HCEC 1CT (cell line): ENCODE data around the gene GYPC.
"Not testable (repeated sequence)": the region's sequence is repeated elsewhere in the genome, so short reads cannot be mapped to it uniquely, and the experiment has no call there.

ENCODE experiments used
- DNase-seq: peaks from one replicate; pipeline ENCODE4 v3.0.0-alpha.2; 2017

GYPC gene

DNA sequence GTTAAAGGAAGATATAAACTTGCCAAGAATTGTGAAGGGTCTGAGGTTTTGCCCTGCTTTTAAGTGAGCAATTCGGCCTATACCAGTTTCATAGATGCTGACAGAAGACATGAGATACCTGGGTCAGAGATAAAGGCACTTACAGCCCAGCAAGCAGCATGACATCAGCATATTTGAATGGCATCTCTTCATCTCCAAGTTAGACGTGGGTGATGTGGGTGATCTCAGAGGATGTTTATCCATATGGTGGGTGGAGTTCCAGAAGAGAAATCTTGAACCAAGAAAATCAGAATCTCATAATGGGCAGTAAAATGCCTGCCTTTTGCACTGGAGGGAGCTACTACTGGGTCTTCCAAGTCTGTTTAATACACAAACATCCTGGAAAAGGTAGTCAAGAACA lies 44.7 kb downstream of the GYPC start:
- no peak for DNase-seq

DNA sequence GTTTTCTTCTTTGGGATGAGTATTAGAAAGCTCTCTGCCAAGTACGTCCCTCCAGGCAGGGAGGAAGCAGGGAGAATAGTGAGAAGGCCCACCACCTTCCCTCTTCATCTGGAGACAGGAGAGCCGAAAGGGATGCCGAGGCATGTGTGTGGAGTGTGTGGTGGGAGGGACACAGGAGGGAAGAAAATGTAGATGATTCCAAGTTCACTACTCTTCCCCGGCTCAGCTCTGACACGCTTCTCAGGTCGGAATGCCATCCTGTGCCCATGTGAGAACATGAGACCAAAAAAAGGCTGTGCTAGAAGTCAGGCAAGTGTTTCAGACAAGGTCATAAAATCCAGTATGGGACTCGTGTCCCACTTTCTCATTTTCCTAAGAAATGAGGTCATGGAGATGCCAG lies 47.4 kb downstream of the GYPC start:
- DNase-seq = no peak

DNA sequence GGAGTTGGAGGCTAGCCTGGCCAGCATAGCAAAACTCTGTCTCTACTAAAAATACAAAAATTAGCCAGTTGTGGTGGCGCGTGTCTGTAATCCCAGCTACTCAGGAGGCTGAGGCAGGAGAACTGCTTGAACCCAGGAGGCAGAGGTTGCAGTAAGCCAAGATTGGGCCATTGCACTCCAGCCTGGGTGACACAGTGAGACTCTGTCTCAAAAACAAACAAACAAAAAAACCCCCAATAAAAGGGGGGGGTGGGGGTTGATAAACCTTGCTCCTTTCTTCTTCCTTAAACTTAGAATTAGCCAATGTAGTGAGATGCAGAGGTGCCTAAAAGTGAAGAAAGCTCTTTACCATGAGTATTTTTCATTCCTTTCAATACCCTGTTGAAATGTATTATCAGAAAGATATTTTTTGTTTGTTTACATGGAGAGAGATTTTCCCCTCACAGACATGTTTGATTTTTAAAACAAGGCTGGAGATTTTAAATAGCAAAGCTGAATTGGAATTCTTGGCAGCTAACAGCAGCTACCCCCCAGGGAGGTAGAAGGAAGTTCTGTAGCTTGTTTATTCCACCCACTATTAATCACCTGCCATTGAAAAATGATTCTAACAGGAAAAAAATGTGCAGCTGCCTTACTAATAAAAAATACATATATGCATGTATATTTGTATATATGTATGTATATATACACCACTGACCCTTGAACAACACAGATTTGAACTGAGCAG lies 48.6 kb downstream of the GYPC start:
- DNase-seq = peak; percentile 1

DNA sequence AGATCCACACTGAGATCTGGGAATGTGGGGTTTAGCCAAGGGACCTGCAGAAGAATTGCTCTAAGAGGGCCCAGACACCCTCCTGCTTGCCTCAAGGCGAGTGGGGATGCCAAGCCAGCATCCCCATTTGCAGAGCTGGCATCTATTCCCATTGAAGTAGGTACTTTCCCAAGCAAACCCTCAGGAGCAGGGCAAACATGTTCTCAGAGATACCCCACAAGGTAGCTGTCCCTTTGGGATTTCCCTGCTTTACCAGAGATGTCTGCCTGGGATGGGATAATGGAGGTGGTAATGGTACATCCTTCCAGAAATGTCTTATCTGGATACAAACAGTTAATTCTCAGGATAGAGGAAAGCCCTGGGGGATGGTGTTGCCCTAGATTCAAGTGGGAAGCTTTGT lies 51.2 kb downstream of the GYPC start:
- no peak for DNase-seq

DNA sequence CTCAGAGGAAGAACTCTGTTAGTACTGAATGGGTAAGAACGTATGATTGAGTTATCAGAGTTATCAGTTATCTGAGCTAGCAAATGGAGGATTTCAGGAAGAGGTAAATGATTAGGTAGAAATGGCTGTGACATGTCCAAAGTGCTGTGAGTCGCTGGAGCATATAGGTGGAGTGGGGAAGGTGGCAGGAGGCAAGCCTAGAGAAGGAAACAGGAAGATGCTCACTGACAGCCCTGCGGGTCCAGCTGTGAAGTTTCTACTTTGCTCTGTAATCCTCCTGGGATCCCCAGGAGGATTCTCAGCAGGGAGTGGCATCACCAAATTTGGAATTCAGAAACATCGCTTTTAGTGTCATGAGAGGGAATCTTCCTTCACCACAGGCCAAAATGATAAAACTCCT lies 52.0 kb downstream of the GYPC start:
- no peak for DNase-seq

DNA sequence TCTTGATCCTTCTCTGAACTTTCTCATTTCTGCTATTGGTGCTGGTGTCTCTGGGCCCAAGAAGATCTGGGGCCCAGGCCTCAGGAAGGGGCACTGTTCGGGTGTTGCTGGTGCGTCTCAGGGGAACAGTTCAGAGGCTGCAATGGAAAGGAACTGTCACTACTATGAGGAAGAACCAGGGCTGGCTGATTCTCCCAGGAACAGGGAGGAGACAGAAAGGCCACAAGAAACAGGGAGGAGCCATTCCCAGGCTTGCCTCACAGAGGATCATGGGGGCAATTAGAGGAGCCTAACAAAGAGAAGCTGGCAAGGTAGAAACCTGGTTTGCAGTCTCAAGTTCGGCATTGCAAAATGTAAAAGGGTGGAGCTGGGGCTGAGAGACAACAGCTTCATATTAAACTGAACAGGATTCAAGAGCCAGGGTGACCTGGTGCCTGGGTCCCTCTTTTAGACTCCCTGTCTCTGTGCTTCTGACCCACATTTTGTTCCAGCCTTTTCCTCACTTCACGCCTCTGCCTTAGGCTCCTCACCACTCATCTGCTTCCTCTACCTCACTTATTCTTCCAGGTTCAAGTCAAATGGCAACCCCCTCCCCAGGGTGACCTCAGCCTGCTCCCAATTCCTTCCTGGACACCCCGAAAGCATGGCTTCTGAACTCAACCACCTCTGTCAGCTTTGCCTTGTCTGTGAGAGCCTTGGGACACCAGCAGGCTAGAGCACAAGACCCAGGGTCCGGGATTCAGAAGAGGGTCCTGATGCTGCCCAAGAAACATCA lies 58.4 kb downstream of the GYPC start:
- DNase-seq = no peak

DNA sequence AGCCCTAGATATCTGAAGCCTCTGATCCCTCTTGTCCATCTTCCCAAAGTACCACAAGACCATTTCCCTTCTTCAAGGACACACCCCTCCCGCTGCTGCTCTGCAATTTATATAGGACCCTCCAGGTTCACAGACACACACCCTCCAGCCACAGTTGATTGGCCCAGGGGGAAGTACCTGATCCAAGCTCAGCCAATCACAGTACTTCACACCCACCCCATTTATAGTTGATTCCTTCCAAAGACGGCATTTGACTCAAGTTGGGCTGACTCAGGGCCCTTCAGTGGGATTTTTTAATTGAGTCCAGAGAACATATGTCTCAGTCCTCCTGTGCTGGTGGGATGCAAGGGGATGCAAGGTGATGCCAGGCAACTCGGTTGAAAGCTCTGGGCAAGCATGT lies 59.2 kb downstream of the GYPC start:
- no peak for DNase-seq

DNA sequence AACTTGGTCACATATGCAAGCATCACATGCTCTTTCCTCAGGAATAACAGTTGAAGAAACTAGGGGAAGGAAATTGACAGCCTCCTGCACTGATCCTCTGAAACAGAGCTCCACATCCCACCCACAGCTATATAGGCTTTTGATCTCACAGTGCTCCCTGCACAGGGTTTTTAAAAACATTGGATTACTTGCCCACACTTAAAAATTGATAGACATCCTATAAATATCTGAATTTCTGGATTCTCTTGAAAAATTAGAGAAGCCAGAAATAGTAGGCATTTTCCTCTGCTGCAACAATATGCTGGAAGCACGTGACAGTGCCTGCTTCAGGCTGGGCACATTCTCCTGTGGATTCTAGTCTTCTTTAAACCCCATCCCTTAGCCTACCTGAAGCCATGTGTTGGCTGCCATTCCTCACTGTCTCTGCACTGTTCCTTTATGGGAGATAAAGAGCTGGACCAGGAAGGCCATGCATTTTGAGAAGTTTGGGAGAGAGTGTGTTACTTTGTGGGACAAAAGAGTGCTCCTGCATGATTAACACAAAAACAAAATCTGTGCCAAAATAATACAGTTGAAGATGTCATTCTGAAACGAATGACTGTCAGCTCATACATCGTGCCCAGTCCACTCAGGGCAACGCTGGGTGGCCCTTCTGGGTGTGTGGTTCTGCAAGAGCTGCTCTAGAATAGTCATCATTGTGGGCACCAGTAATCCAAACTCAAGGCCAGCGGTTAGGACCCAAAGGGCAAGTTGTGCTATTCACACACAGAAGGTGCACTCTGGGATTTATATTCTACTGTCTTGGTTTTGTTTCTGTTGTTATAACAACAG lies 59.8 kb downstream of the GYPC start:
- DNase-seq = no peak

DNA sequence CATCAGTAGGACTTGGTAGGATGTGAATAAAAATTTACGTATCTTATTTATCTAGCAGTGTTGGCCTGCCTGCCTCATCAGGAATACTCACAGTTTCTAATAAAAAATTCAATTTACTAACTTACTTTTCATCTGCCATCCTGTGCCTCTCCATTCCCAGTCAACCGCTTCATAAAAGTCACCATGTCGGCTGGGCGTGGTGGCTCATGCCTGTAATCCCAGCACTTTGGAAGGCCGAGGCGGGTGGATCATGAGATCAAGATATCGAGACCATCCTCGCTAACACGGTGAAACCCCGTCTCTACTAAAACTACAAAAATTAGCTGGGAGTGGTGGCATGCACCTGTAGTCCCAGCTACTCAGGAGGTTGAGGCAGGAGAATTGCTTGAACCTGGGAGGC lies 61.3 kb downstream of the GYPC start:
- DNase-seq = not testable (repeated sequence)

DNA sequence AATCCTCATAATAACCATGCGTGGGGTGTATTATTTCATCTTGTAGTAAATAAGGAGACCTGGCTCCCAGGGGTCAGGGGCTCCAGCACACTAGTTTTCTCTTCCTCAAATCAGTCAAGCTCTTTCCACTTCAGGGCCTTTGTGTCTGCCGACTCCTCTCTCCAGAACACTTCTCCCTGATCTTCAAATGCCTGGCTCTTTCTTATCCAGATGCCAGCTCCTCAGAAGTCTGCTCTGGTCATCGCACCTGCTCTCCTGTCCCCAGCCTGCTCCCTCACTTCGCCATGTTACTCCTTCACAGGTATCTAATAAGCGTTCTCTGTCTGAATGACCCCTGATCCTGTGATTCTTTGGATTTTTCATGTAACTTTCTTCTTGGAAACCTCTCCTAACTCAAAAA lies 62.0 kb downstream of the GYPC start:
- no peak for DNase-seq

DNA sequence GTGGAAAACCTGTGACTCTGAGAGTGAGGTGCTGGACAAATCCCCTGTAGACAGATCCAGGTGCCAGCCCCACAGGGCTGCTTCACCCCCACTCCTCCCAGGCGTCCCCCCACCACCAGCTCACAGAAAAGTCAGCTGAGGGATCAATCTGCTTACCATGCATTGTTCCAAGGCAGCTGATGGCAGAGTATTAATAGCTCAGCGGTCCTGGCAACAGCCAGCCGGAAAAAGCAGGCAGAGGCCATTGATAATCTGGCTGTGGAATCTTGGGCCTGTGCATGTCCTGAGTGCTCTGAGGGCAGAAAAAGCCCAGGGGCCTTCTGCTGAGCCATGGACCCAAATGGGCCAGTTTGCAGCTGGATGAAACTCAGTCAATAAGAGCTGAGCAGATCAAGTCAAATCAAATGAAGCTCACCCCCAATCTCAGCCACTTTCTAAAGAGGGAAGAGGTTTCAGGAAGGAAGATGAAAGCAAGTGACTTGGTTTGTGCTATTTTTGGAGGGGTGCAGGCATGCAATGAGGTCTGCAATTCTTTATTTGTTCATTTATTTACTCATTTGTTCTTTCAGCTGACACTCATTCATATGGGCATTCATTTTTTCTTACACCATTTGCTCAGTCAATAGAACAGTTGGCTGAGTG lies 63.4 kb downstream of the GYPC start:
- DNase-seq = no peak

DNA sequence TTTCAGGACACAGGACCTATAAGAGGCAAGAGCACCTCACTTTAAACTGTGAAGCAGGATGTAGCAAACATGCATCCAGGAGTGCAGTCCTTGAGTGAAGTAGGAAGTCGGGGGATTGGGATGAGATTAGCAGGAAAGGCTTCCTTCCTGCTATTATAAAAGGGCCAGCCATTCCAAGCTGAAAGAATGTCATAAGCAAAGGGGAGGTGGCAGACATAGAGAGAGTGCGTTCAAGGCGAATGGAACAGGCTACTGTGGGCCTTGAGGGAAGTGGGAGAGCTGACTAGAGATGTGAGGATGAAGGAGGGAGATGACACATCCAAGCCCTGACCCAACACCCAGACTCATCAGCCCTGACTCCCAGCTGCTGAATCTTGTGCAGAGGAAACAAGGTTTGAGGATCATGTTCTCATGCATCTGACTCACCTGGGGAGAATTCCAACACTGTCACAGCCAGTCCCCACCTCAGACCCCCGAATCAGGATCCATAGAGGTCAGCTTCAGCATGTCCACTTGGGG lies 63.9 kb downstream of the GYPC start:
- peak; percentile 51 for DNase-seq

DNA sequence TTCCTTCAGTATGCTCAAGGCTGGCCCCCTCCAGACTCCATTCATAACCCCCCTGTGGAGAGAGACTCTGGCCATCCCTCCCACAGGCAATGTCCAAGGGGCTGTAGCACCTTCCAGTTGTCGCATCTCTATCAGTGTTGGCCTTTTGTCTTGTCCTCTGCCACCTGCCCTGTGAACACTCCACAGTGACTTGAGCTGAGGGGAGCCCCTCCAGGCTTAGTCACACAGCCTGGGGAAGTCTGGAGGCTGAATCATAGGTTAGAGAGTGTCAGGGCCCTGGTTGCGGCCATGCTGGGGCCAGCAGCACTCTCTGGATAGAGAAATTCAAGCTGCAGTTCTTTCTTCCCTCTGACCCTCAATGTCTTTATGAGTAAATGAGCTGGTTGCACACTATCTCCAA lies 64.7 kb downstream of the GYPC start:
- peak; percentile 48 for DNase-seq

DNA sequence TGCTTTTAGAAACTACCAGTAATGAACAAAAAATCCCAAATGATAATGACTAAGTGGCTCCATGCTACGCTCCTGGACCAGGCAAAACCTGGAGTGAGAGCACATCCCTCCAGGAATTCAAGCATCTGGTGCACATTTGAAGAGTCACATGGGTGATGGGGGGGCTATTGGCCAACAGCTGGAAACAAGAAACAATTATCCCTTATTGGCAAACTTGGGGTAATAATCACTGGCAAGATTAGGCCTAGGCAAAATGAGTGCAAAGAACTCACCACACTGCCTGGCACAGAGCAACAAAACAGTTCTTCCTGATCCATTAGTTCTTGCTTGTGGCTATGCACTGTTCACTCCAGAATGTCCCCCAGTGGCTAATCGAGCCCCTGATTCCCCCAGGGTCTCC lies 66.1 kb downstream of the GYPC start:
- DNase-seq = no peak

DNA sequence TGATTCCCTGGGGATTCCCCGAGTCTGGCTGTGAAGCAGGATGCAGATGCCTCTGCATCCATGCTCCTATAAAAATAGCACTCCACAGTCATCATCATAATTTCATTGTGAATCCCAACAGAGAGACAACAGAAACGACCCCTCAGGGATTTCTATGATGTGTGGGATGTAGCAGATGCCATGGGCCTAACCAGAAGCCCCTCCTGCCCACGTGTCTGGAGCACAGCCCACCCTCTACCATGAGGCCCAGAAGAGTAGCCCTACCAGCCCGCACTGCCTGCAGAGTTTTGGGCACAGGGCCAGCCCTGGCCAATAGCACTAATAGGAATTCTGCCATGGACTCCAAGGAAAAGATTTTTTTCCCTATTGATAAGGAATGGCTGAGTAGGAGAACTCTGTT lies 66.6 kb downstream of the GYPC start:
- no peak for DNase-seq

DNA sequence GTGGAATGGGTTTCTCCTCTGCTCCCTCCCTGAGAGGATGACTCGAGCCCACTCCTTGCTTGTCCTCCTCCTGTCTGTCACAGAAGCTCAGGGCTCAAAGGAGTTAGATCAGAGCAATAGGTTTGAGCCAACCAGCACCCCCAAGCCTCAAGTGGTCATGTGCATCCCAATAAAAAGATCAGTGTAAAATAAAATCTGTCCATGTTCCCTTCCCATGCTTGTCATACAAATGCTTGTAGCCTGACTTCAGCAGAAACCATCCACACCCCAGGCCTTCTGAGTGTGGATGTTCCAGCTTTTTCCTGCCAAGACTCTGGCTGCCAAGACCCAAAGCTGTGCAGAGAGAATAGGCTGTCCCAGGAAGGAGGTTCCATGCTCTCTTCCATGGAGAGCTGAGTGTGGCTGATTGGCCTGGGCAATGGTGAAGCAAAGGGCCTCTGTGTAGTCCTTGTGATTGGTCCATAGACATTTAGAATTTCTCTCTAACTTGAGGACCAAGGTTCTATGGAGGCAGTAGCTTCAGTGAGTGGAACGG lies 67.4 kb downstream of the GYPC start:
- DNase-seq = no peak

DNA sequence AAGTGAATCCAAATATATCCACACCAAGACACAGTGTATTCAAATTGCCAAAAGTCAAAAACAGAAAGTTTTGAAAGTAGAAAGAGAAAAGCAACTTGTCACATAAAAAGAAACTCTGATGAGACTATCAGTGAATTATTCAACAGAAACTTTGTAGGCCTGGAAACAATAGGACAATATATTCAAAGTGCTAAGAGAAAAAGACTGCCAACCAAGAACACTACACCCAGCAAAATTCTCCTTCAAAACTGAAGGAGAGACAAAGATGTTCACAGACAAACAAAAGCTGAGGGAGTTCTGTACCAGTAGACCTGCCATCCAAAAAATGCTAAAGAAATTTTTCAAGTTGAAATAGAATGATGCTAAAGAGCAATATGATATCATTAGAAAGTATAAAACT lies 69.6 kb downstream of the GYPC start:
- no peak for DNase-seq

DNA sequence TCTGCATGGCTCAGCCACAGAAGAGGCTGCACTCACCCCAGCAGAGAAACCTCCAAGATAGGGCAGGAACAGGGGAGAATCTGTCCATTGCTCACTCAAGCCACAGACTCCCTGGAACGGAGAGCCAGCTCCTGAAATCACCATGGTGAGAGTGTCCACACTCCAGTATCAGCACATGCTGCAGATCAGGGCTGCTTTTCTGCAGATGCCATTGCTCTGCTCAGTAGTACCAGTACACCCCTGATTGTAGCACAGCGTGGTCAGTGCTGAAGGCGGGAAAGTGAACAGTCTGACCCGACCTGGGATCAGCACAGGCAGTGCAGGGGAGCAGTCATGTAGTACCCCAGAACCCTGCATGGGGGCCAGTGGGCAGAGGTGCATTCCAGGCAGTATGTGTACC lies 73.9 kb downstream of the GYPC start:
- no peak for DNase-seq

DNA sequence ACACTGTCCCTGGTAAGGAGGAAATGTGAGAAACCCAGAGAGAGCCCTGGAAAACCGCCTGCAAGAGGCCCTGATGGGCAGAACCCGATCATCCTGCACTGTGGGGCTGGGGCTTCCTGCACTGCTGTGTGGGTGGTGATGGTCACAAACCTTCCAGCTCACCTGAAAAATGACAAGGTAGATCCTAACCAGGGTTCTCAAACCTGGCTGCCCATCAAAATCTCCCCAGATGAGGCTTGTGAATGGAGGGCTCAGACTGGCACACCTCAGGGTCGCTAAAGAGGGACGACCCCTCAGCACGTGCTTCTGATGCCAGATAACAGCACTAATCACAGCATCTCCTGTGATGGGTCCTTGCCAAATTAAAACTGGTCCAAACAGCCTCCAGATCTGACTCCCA lies 74.7 kb downstream of the GYPC start:
- DNase-seq = no peak

DNA sequence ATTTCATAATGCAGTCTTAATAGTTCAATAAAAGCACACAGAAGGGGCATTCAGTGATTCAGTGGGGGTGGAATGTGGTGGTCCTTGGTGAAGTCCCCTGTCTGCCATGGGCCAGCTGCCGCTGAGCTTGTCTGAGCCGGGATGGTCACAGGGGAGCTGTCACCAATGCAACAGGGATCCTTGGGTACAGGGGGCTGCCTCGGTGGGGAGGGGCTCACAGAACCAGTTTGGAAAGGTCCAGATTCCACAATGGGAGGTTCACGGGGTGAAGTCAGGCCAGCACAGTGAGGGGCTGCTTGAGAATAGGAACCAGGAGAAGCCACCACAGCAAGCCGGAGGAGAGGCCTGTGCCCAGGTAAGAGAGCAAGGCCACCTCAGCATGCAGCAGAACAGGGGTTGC lies 75.4 kb downstream of the GYPC start:
- DNase-seq = no peak

DNA sequence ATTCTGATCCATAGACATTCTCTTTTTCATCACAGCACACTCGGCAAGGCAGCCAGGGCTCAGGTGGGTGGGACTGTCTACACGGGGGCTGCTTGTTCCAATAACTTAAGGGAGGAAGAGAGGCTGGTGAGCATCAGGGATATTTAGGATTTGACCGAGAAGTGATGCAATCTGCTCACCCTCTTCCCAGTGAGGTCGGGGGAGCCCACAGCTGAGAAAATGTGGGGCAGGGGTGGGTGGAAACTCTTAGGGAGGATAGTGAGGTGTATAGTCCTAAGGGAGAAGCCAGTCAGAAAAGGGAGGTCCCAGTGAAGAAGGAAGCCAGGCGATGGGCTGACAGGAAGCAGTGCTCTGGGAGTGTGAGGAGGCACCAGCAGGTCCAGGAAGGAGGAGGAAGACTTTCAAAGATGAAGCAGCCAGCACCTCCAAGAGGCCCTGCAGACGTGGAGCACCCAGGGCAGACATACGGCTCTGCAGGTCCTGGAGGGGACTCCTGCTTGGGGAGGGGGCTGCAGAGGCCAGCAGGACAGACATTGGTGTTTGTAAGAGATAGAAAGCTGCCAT lies 76.8 kb downstream of the GYPC start:
- DNase-seq = no peak

DNA sequence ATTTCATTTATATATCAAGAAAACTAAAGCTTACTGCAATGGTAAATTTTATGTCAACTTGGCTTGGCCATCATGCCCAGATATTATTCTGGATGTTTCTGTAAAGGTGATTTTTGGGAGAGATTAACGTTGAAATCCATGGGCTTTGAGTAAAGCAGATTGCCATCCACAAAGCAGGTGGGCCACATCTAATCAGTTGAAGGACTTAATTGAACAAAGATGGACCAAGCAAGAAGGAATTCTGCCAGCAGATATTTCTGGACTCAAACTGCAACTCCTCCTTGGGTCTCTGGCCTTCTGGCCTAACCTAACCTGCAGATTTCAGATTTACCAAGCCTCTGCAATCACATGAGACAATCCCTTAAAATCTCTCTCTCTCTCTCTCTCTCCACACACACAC lies 77.8 kb downstream of the GYPC start:
- no peak for DNase-seq
